Adrenal gland (tissue), 12 donors: Measurements from ENCODE around the gene NF1. TPM values are rescaled to one million over a fixed set of nuclear protein-coding genes. Genes with fewer than 3 reads are reported as not detected.

Experiments used
- DNase-seq, 7 donors: peaks; one replicate each; pipeline ENCODE4 v3.0.0-alpha.2; 2019 to 2020
- H3K27ac ChIP-seq, 5 donors: fragments of 200-600 bp; sonication (generic) in 4 of 5; 1 replicate in 3 of 5; 2 replicates in 2 of 5; pipeline versions ENCODE4 v1.5.1 to v1.8.0; 2016 to 2020; ENCODE audit warnings: mild to moderate bottlenecking in 1 of 5
- H3K27me3 ChIP-seq: fragments of 200-600 bp; 2 replicates; pipeline ENCODE4 v1.8.0; 2021
- H3K36me3 ChIP-seq, 2 donors: fragments of 200-600 bp; replicated peaks in 1 of 2; 1 replicate in 1 of 2; 2 replicates in 1 of 2; pipeline versions ENCODE4 v1.5.1 to v1.8.0; 2018 to 2022
- H3K4me1 ChIP-seq, 2 donors: fragments of 200-600 bp; replicated peaks in 1 of 2; 1 replicate in 1 of 2; 2 replicates in 1 of 2; pipeline versions ENCODE4 v1.5.1 to v1.8.0; 2018 to 2021
- H3K4me3 ChIP-seq, 4 donors: fragments of 200-600 bp; sonication (generic) in 3 of 4; one replicate each; pipeline ENCODE4 v1.5.1; 2016 to 2018
- H3K9me3 ChIP-seq, 3 donors: fragments of 200-600 bp; sonication (generic) in 1 of 3; replicated peaks in 1 of 3; 1 replicate in 2 of 3; 2 replicates in 1 of 3; pipeline versions ENCODE4 v1.5.1 to v1.8.0; 2016 to 2021
- CTCF ChIP-seq, 6 experiments: fragments of 450-650 bp in 4 of 6; fragments of 200-600 bp in 2 of 6; sonication (generic) in 1 of 6; IDR thresholded peaks; 1 replicate in 5 of 6; 2 replicates in 1 of 6; pipeline versions ENCODE4 v1.5.1 to v1.8.0; 2016 to 2021; ENCODE audit warnings: antibody characterized with exemption in 6 of 6, mild to moderate bottlenecking in 2 of 6, moderate library complexity in 1 of 6
- POLR2A ChIP-seq, 2 donors: fragments of 450-650 bp; IDR thresholded peaks; one replicate each; pipeline ENCODE4 v1.6.1; 2017; ENCODE audit warnings: antibody characterized with exemption in 2 of 2, mild to moderate bottlenecking in 2 of 2, moderate library complexity in 1 of 2
- WGBS, 4 donors: extraction: QIAGEN DNeasy Blood & Tissue Kit in 2 of 4; methylation state at CpG; one replicate each; pipeline versions ENCODE4 v1.1.5 to v1.1.7; 2013 to 2017; 5-methylcytosine and 5-hydroxymethylcytosine counted together
- intact Hi-C, 2 donors: fragments of 100-400 bp; cut with DNase I; formaldehyde crosslinking; loops; one replicate each; pipeline versions ENCODE4 v1.14.1 to v1.15.0; 2022 to 2023
- polyA plus RNA-seq, 3 donors: library from polyadenylated mRNA; stranded (reverse); fragments of 200-250 nt in 2 of 3; fragments of 350-450 nt in 1 of 3; fragmentation: Illumina TruSeq in 1 of 3; extraction: RNeasy Lipid Tissue Mini Kit (QIAGEN cat#74804) in 1 of 3; gene quantifications; one replicate each; pipeline ENCODE4 v1.2.3, GENCODE V29; 2013 to 2014
- total RNA-seq, 9 donors: library from RNA; depleted of rRNA in 4 of 9; stranded (reverse); fragments of >200 nt in 4 of 9; fragments of 120-200 nt in 1 of 9; fragmentation: NEBNext Ultra II Directional in 1 of 9; extraction: Animal tissue kit (Norgen Biotek cat#: 25700) in 1 of 9; gene quantifications; one replicate each; pipeline versions ENCODE4 v1.1.0 to v1.2.4, GENCODE V29; 2013 to 2023
- donor health status: healthy with polysubstance abuse.
- donor health status: Bipolar disorder and iron deficiency.
- donor health status: DM: yes; HTN: yes; CAD: no.
- donor health status: DM: no; HTN: no; CAD: no.
- donor health status: DM: no; HTN: no; CAD: no.
- donor health status: DM: yes; HTN: yes; CAD: no.

The NF1 gene
- total and polyA plus RNA-seq, 12 donors: 8.8 to 91.3 (median 53.5) TPM

DNA sequence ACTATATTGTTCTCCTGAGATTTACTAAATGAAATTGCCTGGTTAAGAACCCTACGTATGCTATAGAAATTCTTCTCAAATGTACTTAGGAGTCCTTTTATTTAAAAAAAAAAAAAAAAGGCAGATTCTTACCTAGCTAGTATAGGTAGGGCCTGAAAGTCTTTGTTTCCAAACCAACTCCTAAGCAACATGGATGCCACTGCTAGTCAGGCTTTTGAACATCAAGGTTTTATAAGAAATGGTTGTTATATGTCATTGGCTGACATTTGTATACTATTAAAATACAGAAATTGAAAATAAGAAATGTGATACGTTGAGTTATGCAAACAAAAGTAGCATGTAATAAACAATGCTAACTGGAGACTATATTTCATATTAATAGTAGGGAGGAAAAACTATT, 225.5 kb downstream of the NF1 start:
- no peaks in the 10 kb centered on the region for H3K9me3 ChIP-seq
- intact Hi-C loops: no loop called here

DNA sequence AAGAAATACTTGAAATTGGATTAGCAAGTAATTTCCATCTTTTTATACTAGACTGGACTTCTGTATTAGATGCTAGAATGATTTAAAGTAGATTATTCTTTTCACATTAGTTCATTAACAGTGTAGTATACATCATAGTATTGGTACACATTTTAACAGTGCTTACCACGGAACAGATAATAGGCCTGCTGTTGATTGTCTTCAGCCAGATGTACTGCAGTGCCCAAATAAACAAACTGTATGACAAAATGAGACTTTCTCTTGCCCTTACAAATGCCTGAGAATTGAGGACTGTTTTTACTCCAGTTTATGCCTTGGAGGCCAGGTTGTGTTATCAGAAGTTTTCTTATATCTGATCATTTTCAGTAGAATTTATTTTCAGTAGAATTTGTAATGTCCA, 226.0 kb downstream of the NF1 start:
- TF ChIP-seq CTCF (IDR thresholded peaks at IDR 0.05): no peak
- TF ChIP-seq POLR2A (IDR thresholded peaks at IDR 0.05): no peak
- intact Hi-C loops: no loop called here
- Histone ChIP-seq H3K9me3 (no peaks in the 10 kb centered on the region), H3K27me3 (no peaks in the 10 kb centered on the region), H3K27ac (peak overlapping the region in 2 of 5 donors; percentile 26 to 43), H3K4me1 (peaks cover 5 to 20% of the 10 kb centered on the region in 2 donors), H3K4me3 (peak overlapping the region in 1 of 4 donors; percentile 17), H3K36me3 (no peaks in the 10 kb centered on the region)
- no peak for DNase-seq
- 38 to 73% (median 58%) methylated on average over 1 of the region's 1 CpG for WGBS, 4 donors

More for the DNA sequence above, 225.5 kb downstream of the NF1 start:
- Histone ChIP-seq H3K4me1 (peaks cover 5 to 20% of the 10 kb centered on the region in 2 donors), H3K27ac (peak overlapping the region in 2 of 5 donors; percentile 6 to 43), H3K27me3 (no peaks in the 10 kb centered on the region), H3K36me3 (no peaks in the 10 kb centered on the region), H3K4me3 (peak overlapping the region in 1 of 4 donors; percentile 17)
- WGBS, 4 donors: 76 to 85% (median 79%) methylated on average over 2 of the region's 2 CpGs
- TF ChIP-seq POLR2A (IDR thresholded peaks at IDR 0.05): no peak
- TF ChIP-seq CTCF (IDR thresholded peaks at IDR 0.05): no peak
- no peak for DNase-seq

- DNase-seq: peak in 2 of 7 donors; percentile 24 to 31
- no peaks in the 10 kb centered on the region for H3K27me3 ChIP-seq
- peaks cover 5 to 13% of the 10 kb centered on the region in 2 donors for H3K4me1 ChIP-seq
- 53 to 76% (median 74%) methylated on average over 3 of the region's 3 CpGs for WGBS, 4 donors
- no peaks in the 10 kb centered on the region for H3K9me3 ChIP-seq
- H3K27ac ChIP-seq: peak within 1 kb of the TSS in 3 of 5 donors; percentile 6 to 43 (median 39)
- no peak for TF ChIP-seq CTCF (IDR thresholded peaks at IDR 0.05)
- TF ChIP-seq POLR2A (IDR thresholded peaks at IDR 0.05): no peak
- intact Hi-C loops: no loop called here
- peaks cover 0 to 6% of the 10 kb centered on the region in 2 donors for H3K36me3 ChIP-seq
- H3K4me3 ChIP-seq: peak within 1 kb of the TSS in 1 of 4 donors; percentile 17
Measured at GRCh38 chr17:31321481-31321880, 226.7 kb downstream of the NF1 start, which contains the start of gene EVI2A. EVI2A (minus strand) TSS chr17:31321622; CDS start chr17:31319013, 2,609 bp downstream.

DNA sequence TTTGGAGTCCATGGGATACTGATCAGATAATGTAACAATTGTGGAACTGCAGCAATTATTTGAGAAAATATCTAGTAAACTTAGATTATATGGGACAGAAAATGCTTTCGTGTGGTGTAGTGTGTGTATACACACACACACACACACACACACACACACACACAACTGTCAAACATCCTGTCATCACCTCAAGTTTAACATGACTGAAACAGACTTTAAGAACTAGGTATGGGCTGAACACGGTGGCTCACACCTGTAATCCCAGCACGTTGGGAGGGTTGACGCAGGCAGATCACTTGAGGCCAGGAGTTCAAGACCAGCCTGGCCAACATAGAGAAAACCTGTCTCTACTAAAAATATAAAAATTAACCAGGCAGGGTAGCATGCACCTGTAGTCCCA, 227.2 kb downstream of the NF1 start:
- WGBS, 4 donors: 89 to 95% (median 93%) methylated on average over 4 of the region's 4 CpGs
- intact Hi-C loops: no loop called here
- TF ChIP-seq POLR2A (IDR thresholded peaks at IDR 0.05): no peak
- no peak for TF ChIP-seq CTCF (IDR thresholded peaks at IDR 0.05)
- DNase-seq: no peak
- Histone ChIP-seq H3K36me3 (peaks cover 0 to 8% of the 10 kb centered on the region in 2 donors), H3K27ac (no peak overlapping the region), H3K9me3 (no peaks in the 10 kb centered on the region), H3K27me3 (no peaks in the 10 kb centered on the region), H3K4me3 (no peak overlapping the region), H3K4me1 (peaks cover 5 to 9% of the 10 kb centered on the region in 2 donors)
